MG63 (cell line): ENCODE data around the gene ATP8B1. TPM values are rescaled to one million over a fixed set of nuclear protein-coding genes. Genes with fewer than 3 reads are reported as not detected.

ENCODE experiments used
- total RNA-seq: library from RNA; depleted of rRNA; stranded (reverse); fragments of >200 nt; shearing (Covaris generic); gene quantifications from 2 replicates; pipeline ENCODE4 v1.2.3, GENCODE V29; 2014; ENCODE audit warnings: low replicate concordance; rRNA removed

Gene ATP8B1
- total RNA-seq, 1 experiment from 2014 or later, result 61.4 TPM

Other genes with a start within 250 kb of the ATP8B1 start
- 32.0 and 56.1 TPM in 2 replicates for gene FECH, start 216.6 kb downstream of the ATP8B1 start, total RNA-seq
- gene NARS1, start 181.5 kb downstream of the ATP8B1 start, total RNA-seq, result 174 and 344 TPM in 2 replicates
- gene NEDD4L, start 240.9 kb upstream of the ATP8B1 start, total RNA-seq, result 16.2 and 28.8 TPM in 2 replicates